Duodenal mucosa (tissue), 2 donors: ENCODE data around the gene SLC12A3.

ENCODE experiments used
- H3K27ac ChIP-seq: one replicate; pipeline ENCODE4 v1.7.0; 2013; ENCODE audit warnings: low read depth, low read length
- H3K27me3 ChIP-seq, 2 donors: one replicate each; pipeline ENCODE4 v1.7.0; 2013; ENCODE audit warnings: low read length in 2 of 2, control low read depth in 1 of 2; ENCODE audit not compliant: insufficient read depth in 2 of 2, control insufficient read depth in 1 of 2
- H3K36me3 ChIP-seq, 2 donors: one replicate each; pipeline ENCODE4 v1.7.0; 2013; ENCODE audit warnings: low read length in 2 of 2, control low read depth in 1 of 2; ENCODE audit not compliant: insufficient read depth in 2 of 2, control insufficient read depth in 1 of 2
- H3K4me1 ChIP-seq, 2 donors: one replicate each; pipeline ENCODE4 v1.7.0; 2013; ENCODE audit warnings: low read length in 2 of 2, control low read depth in 1 of 2; ENCODE audit not compliant: insufficient read depth in 2 of 2, control insufficient read depth in 1 of 2
- H3K4me3 ChIP-seq, 2 donors: one replicate each; pipeline ENCODE4 v1.7.0; 2013; ENCODE audit warnings: low read length in 2 of 2, low read depth in 1 of 2
- H3K9ac ChIP-seq, 2 donors: one replicate each; pipeline ENCODE4 v1.7.0; 2013; ENCODE audit warnings: low read length in 2 of 2, low read depth in 1 of 2
- H3K9me3 ChIP-seq, 2 donors: one replicate each; pipeline ENCODE4 v1.7.0; 2013; ENCODE audit warnings: low read length in 2 of 2, control low read depth in 1 of 2; ENCODE audit not compliant: control insufficient read depth in 1 of 2

Gene SLC12A3

DNA sequence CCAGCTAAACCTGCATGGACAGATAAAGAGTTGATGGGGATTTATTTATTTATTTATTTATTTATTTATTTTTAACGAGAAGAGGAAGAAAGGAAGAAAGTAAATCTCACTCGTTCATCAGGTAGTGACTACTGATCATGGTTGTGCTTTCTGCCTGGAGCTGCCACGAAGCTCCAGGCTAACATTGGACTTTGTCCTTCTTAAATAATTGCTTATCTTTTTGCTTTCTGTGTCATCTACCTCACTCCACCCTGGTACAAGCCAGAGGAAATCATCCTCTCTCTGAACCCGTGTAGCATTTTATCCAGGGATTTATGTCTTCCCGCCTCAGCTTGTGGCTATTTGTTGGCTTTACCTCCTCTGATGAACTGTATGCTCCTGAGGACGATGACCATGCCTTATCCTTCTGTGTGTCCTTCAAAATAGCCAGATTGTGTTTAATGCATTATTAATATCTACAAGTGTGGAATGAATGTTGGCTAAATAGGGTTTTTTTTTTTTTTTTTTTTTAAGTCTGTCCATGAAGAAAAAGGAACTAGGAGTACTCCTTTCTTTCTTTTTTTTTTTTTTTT lies 8.0 kb upstream of the SLC12A3 start:
- H3K4me1 ChIP-seq, result peaks cover 10 to 23% of the 10 kb centered on the region in 2 donors

DNA sequence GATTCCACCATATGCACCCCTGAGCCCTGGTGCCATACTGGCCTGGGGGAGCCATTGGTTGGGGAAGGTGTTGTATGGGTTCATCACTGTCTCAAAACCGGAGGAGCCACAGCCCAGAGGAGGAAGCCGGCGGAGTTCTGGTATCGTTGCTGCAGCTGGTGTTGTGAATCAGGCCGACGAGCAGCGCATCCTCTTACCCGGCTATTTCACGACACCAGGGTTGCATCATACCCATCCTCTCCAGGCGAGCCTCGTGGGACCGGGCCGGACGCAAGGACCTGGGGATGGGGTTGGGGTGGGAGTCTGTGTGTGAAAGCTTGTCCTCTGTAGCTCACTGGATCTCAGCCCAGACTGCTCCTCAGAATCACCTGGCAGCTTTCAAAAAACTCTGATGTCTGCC lies 6.6 kb upstream of the SLC12A3 start:
- H3K36me3 ChIP-seq, result no peaks in the 10 kb centered on the region
- no peaks in the 10 kb centered on the region for H3K9me3 ChIP-seq
- no peak overlapping the region for H3K4me3 ChIP-seq
- H3K4me1 ChIP-seq, result peaks cover 17 to 35% of the 10 kb centered on the region in 2 donors
- H3K9ac ChIP-seq, result no peak overlapping the region
- no peak overlapping the region for H3K27ac ChIP-seq
- no peaks in the 10 kb centered on the region for H3K27me3 ChIP-seq

More for the DNA sequence above, 8.0 kb upstream of the SLC12A3 start:
- Histone ChIP-seq H3K4me3 (no peak overlapping the region), H3K9ac (no peak overlapping the region), H3K36me3 (no peaks in the 10 kb centered on the region), H3K27me3 (no peaks in the 10 kb centered on the region), H3K27ac (no peak overlapping the region), H3K9me3 (no peaks in the 10 kb centered on the region)

DNA sequence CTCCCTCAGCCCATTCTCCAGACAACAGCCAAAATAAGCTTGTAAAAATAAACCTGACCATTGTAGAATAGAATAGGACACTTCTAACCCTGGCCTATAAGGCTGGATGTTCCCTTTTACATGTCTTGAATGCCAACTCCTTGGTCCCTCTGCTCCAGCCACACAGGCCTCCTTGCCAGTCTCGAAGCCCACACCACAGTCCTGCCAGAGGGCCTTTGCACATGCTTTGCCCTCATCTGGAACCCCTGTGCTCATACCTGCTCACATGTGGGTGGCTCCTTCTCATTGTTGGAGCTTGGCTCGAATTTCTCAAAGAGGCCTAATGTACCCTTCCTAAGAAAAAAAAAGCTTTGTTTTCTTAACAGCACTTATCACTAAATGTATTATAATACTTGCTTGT lies 5.4 kb upstream of the SLC12A3 start:
- no peaks in the 10 kb centered on the region for H3K36me3 ChIP-seq
- no peak overlapping the region for H3K4me3 ChIP-seq
- H3K27me3 ChIP-seq, result no peaks in the 10 kb centered on the region
- H3K4me1 ChIP-seq, result peaks cover 17 to 35% of the 10 kb centered on the region in 2 donors
- no peak overlapping the region for H3K27ac ChIP-seq
- no peak overlapping the region for H3K9ac ChIP-seq
- H3K9me3 ChIP-seq, result no peaks in the 10 kb centered on the region

DNA sequence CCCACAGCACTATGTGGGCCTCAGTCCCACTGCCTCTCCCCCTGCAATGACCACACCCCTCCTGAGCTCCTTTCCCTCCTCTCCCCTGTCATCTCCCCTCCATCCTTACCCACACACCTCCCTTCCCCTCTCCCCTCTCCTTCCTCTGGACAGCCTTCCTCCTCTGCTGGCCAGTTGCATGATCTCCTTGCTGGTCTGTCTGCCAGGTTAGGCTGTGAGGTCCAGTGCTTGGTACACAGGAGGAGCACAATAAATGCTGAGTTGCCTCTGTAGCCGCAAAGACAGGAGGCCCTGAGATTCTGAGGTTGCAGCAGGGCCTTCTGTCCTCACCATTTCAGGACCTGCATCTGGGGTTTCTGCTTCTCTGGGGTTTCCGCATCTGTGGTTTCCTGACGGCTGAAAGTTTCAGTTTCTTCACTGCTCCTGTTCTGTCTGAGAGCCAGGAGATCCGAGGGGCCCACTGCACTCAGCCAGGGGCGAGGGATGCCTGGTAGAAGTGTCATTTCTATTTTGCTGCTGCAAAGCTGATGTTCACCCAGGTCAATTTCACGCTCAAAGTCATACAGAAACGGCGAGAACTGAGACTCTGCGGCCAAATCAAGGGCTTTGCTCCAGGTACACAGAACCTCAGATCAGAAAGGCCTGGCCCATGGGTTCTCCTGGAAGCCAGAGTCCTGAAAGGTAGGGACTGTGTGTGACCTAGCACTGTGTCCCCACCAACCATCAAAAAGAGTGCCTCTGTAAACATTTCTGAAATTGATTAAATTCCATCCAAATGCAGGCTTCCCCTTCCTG lies 4.6 kb upstream of the SLC12A3 start:
- H3K27ac ChIP-seq, result no peak overlapping the region
- H3K4me3 ChIP-seq, result no peak overlapping the region
- H3K36me3 ChIP-seq, result no peaks in the 10 kb centered on the region
- no peaks in the 10 kb centered on the region for H3K27me3 ChIP-seq
- H3K9me3 ChIP-seq, result no peaks in the 10 kb centered on the region
- no peak overlapping the region for H3K9ac ChIP-seq
- H3K4me1 ChIP-seq, result peaks cover 17 to 35% of the 10 kb centered on the region in 2 donors

DNA sequence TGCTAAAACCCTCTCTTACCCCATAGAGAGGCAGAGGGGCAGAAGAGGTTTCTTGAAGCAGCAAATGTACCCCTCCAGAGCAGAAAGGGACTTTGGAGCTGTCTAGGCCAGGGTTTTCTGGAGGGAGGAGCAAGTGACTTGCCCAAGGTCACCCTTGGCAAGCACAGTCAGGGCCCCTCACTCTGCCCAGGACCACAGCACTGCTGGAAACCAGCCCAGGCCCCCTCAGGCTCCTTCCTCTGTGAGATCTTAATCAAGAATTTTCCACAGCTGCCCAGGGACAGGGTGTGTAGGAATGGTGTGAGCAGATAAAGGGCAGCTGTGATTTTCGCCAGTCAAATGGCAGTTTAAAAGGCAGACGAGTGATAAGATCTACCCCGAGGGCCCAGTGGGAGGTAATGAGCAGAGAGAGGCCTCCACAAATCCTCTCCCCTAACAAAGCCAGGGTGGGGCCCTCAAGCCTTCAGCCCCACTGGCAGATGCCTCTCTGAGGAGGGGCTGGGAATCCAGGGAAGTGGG lies 3.9 kb upstream of the SLC12A3 start:
- H3K27ac ChIP-seq, result no peak overlapping the region

DNA sequence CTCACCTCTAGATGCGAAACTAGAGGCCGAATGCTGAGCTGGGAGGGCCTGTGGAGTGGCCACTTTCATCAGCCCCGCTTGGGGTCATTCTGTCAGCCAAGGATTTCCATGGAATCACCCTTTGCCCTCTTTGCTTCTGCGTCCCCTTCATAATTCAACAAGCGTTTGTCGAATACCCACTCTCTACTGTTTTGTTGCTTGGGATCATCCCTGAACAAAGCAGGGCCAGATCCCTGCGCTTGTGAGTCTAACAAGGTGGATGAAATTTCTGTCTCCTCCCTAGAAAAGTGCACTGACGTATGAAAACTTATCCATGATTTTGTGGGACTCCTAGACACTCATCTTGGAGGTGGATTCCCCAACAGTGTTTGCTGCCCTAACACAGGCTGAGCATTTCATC lies 3.3 kb upstream of the SLC12A3 start:
- H3K36me3 ChIP-seq, result no peaks in the 10 kb centered on the region
- peaks cover 17 to 35% of the 10 kb centered on the region in 2 donors for H3K4me1 ChIP-seq
- H3K9ac ChIP-seq, result no peak overlapping the region
- no peak overlapping the region for H3K4me3 ChIP-seq
- no peaks in the 10 kb centered on the region for H3K9me3 ChIP-seq
- H3K27me3 ChIP-seq, result no peaks in the 10 kb centered on the region
- no peak overlapping the region for H3K27ac ChIP-seq

More for the DNA sequence above, 3.9 kb upstream of the SLC12A3 start:
- H3K9ac ChIP-seq, result no peak overlapping the region
- no peak overlapping the region for H3K4me3 ChIP-seq
- peaks cover 17 to 35% of the 10 kb centered on the region in 2 donors for H3K4me1 ChIP-seq
- H3K9me3 ChIP-seq, result no peaks in the 10 kb centered on the region
- H3K27me3 ChIP-seq, result no peaks in the 10 kb centered on the region
- no peaks in the 10 kb centered on the region for H3K36me3 ChIP-seq

DNA sequence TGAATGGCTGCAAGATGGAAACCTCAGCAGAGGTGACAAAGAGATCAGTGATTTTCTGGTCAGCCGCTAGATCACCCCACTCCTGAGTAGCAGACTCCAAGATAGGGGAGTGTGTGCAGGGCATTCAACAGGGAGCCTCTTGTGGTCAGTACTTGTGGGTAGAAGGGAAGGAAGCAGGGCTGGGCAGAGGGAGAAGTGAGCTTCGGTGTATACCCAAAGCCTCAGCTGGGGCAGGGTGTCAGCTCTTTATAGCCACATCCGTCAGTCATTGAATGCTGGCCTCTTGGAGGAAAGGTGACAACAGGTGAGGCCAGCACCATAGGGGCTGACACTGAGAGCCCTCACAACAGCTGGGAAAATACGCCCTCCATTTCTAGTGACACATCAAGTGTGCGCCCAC lies 2.2 kb upstream of the SLC12A3 start:
- no peak overlapping the region for H3K27ac ChIP-seq
- peaks cover 17 to 35% of the 10 kb centered on the region in 2 donors for H3K4me1 ChIP-seq
- no peak overlapping the region for H3K4me3 ChIP-seq
- H3K9ac ChIP-seq, result no peak overlapping the region
- no peaks in the 10 kb centered on the region for H3K36me3 ChIP-seq
- no peaks in the 10 kb centered on the region for H3K9me3 ChIP-seq
- no peaks in the 10 kb centered on the region for H3K27me3 ChIP-seq

DNA sequence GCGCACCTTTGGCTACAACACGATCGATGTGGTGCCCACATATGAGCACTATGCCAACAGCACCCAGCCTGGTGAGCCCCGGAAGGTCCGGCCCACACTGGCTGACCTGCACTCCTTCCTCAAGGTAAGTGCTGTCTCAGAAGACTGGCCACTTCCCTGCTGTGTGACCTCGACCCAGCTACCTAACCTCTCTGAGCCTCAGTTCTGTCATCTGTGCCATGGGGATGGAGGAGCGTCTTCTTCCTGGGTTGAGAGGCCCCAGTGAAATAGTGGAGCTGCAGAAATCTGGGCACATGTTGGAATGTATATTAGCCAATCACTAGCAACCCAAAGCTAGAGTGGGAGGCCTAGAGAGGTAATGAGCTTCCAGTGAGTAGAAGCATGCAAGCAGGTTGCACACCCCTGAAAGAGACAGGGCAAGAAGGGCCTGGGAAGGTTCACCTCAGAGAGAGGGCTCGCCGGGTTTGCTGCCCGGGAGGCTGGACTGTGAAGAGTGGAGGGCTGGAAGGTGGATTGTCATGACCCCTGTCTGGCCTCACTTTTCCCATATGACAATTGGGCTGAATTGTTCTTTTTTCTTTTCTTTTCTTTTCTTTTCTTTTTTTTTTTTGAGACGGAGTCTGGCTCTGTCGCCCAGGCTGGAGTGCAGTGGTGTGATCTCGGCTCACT lies 521 bp downstream of the SLC12A3 start:
- H3K9ac ChIP-seq, result no peak overlapping the region
- H3K27ac ChIP-seq, result no peak overlapping the region
- H3K27me3 ChIP-seq, result no peaks in the 10 kb centered on the region
- no peaks in the 10 kb centered on the region for H3K36me3 ChIP-seq
- H3K4me3 ChIP-seq, result no peak overlapping the region
- peaks cover 17 to 25% of the 10 kb centered on the region in 2 donors for H3K4me1 ChIP-seq
- no peaks in the 10 kb centered on the region for H3K9me3 ChIP-seq

DNA sequence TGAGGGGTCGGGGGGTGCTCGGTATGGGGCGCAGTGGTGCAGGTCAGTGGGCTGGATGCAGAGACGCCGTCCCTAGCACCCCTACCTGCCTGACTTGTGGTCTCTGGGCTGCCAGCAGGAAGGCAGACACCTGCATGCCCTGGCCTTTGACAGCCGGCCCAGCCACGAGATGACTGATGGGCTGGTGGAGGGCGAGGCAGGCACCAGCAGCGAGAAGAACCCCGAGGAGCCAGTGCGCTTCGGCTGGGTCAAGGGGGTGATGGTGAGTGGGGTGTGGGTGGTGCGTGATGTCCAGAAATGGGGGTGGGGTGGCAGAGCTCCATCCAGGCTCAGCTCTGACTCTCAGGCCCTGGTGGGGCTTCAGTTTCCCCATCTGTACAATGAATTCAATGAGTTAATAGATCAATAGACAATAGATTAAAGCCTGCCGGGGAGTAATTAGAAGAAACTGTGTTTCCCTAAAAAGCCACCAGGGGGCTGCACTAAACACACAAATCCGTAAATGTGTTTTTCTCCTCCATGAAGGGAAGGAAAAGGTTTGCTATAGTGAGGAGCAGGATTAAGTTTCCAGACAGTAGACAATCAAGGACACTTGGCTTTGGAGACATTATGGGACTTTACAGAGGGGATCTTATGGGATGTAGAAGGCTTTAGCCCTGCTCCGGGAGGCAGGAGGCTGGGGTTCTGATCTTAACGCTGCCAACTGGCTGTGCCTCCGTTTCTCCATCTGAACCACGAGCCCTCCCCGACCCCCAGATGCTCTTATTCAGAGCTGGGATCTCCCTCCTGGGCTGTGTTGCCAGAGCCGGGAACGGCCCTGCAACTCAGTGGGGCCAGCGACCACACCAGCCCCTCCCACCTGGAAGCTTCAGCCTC lies 2.2 kb downstream of the SLC12A3 start:
- no peak overlapping the region for H3K9ac ChIP-seq

More for the DNA sequence above, 2.2 kb downstream of the SLC12A3 start:
- no peaks in the 10 kb centered on the region for H3K9me3 ChIP-seq
- no peaks in the 10 kb centered on the region for H3K27me3 ChIP-seq
- H3K4me1 ChIP-seq, result peaks cover 10 to 17% of the 10 kb centered on the region in 2 donors
- no peak overlapping the region for H3K4me3 ChIP-seq
- H3K36me3 ChIP-seq, result no peaks in the 10 kb centered on the region
- H3K27ac ChIP-seq, result no peak overlapping the region
